GM18520 (cell line): Measurements from ENCODE around the gene UBR1.
"Not testable (repeated sequence)": the region's sequence is repeated elsewhere in the genome, so short reads cannot be mapped to it uniquely, and the experiment has no call there.

Experiments
- ATAC-seq: cut with Tn5 transposase; IDR thresholded peaks from one replicate; pipeline ENCODE4 v1.9.1; 2021; ENCODE audit not compliant: unreplicated experiment

The UBR1 gene

GRCh38 chr15:43067717-43068461 is 37.9 kb downstream of the UBR1 start:
- no peak for ATAC-seq

GRCh38 chr15:43056696-43057095 is 49.1 kb downstream of the UBR1 start:
- ATAC-seq, result no peak

DNA sequence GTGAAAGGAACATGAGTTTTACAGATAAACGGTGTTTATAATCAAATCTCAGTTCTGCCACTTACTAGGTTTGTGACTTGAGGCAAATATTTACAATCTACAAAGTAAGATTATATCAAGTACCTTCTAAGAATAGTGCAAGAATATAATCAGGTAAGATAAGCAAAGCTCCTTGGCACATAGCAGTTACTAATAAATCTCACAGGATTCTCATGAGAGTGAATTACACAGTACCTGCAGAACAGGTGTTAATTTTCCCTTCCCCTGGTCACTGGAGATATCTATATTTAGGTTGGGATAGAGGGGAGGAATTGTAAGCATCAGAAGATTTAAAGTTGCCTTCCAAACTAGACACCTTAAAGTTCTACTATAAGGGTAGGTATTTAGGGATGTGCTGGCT is 53.0 kb downstream of the UBR1 start:
- ATAC-seq, result no peak

- ATAC-seq, result no peak
Observed at GRCh38 chr15:43048935-43049334, 56.9 kb downstream of the UBR1 start.

GRCh38 chr15:43046484-43046883 is 59.4 kb downstream of the UBR1 start:
- no peak for ATAC-seq

DNA sequence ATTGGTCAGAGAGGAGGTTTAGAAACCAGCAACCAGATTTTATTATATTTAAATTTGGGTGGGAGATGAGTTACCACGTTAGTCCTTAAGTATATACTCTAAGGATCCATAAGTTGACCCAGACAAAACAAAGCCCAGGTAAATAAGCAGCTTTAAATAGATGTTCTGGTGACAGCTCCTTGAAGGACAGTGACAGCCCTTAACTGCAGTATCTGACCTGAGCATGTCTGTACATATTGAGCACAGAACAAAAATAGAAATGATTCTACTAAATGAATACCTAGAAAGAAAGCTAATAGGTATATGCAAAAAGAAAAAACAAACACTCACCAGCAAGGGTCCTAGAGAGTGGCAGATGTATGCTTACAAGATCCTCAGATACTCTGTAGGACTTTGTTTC is 63.0 kb downstream of the UBR1 start:
- no peak for ATAC-seq

DNA sequence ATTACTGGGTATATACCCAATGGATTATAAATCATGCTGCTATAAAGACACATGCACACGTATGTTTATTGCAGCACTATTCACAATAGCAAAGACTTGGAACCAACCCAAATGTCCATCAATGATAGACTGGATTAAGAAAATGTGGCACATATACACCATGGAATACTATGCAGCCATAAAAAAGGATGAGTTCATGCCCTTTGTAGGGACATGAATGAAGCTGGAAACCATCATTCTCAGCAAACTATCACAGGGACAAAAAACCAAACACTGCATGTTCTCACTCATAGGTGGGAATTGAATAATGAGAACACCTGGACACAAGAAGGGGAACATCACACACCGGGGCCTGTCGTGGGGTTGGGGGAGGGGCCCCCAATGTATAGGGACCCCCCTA is 64.8 kb downstream of the UBR1 start:
- ATAC-seq, result not testable (repeated sequence)

DNA sequence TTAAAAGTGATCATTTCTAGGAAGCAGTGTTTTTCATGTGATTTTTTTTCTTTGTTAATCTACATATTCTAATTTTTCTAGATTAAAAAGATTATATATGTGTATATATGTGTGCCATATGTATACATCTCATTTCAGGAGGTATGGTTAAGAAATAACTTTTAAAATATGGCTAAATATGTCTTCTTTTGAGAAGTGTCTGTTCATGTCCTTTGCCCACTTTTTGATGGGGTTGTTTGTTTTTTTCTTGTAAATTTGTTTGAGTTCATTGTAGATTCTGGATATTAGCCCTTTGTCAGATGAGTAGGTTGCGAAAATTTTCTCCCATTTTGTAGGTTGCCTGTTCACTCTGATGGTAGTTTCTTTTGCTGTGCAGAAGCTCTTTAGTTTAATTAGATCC is 70.6 kb downstream of the UBR1 start:
- ATAC-seq, result not testable (repeated sequence)

- no peak for ATAC-seq
Observed at GRCh38 chr15:43029476-43029875, 76.4 kb downstream of the UBR1 start.

DNA sequence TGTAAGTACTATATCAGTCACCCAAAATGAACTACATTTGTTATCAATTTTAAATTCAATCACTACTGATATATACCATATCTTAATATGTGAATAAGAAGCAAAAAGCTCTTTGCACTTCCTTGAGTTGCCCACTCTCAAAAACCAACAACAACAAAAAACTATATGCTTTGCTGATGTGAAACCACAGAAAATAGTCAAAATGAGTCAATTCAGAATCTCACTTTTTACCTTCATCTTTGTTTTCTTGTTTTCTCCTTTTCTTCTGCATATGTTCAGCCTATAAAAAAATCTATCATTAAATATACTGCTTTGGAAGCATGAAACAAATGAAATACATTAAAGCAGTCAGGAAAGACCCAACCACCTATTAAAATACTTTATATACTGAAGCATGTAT is 80.7 kb downstream of the UBR1 start:
- no peak for ATAC-seq

- ATAC-seq, result not testable (repeated sequence)
Observed at GRCh38 chr15:43014671-43015070, 91.2 kb downstream of the UBR1 start.

DNA sequence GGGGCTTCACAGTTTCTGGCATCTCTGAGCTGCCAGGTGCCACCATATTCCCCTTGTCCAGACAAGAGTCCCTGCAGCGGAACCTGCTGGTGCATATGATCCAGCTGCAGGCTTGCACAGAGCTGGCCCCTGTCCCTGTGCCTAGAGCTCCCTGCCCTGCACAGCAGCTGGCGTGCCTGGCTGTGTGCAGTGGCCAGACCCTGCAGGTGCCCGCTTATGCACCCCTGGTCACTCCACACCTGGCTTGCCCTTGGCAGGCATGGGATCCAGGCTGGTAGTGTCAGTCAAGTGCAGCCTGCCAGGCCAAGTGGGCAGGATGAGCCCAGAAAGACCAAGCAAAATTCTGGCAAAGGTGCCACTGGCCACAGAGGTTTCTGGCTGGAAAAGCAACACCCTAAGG is 96.6 kb downstream of the UBR1 start:
- no peak for ATAC-seq

DNA sequence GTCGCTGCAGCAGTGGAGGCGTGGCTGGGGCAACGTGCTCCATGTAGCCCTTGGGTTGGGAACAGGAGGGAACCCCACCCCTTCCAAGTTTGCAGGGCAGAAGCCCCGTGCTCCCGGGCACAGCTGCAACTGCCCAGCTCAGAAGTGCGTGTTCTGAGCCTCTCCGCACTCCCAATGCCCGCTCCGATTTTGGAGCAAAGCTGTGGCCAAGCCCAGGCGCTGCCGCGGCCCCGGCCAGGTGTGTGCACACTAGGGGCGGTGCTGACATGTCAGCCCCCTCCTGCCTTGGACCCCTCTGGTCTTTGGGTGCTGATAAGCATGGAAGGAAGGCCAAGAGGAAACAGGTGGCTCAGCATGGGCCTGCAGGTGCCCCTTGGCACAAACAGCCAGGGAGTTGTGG is 97.7 kb downstream of the UBR1 start:
- no peak for ATAC-seq

GRCh38 chr15:43007551-43007950 is 98.3 kb downstream of the UBR1 start:
- ATAC-seq, result no peak

- ATAC-seq, result no peak
Observed at GRCh38 chr15:43006991-43007390, 98.8 kb downstream of the UBR1 start.

DNA sequence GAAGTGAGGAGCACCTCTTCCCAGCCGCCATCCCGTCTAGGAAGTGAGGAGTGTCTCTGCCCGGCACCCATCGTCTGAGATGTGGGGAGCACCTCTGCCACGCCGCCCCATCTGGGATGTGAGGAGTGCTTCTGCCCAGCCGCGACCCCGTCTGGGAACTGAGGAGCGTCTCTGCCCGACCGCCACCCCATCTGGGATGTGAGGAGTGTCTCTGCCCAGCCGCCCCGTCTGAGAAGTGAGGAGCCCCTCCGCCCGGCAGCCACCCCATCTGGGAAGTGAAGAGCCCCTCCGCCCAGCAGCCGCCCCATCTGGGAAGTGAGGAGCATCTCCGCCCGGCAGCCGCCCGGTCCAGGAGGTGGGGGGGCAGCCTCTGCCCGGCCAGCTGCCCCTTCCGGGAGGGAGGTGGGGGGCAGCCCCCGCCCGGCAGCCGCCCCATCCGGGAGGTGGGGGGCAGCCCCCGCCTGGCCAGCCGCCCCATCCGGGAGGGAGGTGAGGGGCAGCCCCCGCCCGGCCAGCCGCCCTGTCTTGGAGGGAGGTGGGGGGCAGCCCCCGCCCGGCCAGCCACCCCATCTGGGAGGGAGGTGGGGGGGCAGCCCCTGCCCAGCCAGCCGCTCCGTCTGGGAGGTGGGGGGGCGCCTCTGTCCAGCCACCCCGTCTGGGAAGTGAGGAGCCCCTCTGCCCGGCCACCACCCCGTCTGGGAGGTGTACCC is 100.8 kb downstream of the UBR1 start:
- ATAC-seq, result not testable (repeated sequence)

DNA sequence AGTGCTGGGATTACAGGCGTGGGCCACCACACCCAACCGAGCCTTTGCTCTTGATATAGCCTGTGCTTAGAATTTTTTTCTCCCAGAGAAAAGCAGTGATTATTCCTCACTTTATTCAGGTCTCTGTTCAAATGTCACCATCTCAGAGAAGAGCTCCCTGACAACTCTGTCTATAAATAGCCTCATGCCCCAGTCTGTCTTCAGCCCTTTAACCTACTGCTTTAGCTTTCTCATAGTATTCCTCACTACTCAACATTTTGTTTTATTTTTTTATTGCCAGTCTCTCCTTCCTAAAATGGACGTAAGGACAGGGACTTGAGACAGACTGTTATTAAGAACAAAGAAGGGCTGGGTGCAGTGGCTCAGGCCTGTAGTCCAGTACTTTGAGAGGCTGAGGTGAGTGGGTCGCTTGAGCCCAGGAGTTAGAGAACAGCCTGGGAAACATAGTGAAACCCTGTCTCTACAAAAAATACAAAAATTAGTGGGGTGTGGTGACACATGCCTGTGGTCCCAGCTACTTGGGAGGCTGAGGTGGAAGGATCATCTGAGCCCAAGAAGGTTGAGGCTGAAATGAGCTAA is 106.5 kb downstream of the UBR1 start:
- ATAC-seq, result no peak

DNA sequence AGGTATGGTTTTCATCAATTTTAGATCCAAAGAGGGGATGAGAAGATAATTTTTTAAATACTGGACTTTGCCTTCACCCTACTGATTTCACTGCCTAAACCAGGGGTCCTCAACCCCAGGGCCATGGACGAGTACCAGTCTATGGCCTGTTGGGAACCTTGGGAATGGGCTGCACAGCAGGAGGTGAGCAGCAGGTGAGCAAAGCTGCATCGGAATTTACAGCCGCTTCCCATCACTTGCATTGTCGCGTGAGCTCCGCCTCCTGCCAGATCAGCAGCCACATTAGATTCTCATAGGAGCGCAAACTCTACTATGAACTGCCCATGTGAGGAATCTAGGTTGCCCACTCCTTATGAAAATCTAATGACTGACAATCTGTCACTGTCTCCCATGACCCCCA is 109.0 kb downstream of the UBR1 start:
- ATAC-seq, result no peak

- ATAC-seq, result no peak
Observed at GRCh38 chr15:42994546-42994945, 111.3 kb downstream of the UBR1 start.

DNA sequence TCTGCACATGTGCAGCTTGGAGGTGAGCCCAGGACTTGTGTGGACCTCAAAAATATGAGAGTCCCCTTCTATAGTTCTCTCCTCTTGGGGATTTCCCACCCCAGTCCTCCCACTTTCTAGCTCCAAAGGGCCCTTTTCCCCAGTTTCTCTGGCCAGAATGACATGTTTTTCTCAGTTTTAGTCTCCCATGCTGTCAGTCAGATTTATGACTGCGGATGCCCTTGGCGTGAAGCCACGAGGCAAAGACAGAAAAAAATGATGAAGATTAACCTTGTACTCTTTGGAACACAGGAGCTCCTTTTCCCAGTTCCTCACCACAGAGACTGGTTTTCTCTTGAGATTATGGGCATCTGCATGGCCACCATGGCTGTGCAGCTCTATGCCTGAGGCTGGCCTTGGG is 113.2 kb downstream of the UBR1 start:
- no peak for ATAC-seq

- ATAC-seq, result no peak
Observed at GRCh38 chr15:42986693-42987342, 119.0 kb downstream of the UBR1 start.
